ENCODE results near the gene VASH1.
A peak's percentile ranks its signal among the peaks of the same experiment; 100 is the strongest.
"Not testable (repeated sequence)": the region's sequence is repeated elsewhere in the genome, so short reads cannot be mapped to it uniquely, and the experiment has no call there.

Gene VASH1

DNA sequence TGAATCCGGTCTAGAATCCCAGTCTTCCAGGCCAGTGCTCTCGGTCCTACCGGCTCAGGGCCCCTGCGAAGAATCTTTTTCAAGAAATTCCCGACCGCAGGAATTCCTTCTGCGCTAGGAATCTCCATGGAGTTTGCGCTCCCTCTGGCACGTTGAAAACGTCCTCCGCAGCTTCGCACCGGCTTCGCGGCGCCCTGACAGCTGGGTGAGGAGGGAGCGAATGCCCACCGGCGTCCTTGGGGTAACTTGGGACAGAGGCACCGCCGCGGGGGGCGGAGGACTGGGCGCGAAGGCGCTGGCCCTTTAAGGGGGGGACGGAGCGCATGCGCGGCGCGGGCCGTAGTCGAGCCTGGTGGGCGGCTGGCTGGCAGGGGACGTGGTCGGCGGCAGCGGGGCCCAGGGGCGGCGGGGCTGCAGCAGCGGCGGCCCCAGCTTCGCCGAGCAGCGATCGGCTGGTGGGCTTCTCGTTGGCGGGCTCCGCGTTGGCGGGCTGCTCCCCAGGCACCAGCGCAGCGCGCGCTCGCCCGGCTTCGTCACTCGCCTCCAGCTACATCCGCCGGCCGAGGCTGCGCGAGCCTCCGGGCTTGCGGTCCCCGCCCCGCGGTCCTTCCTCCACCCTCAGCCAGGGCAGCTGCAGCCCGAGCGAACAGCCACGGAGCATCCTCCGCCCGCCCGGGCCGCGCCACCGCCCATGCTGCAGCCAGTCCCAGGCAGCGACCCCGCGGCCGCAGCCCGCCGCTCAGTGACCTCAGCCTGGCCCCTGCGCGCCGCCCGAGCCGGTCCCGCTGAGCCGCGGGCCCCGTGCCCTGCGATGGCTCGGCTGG, at the start of gene VASH1:
Gene VASH1, plus strand, starts transcription at position 333 of the 824 bp plus-strand sequence. CDS start 1,354 bp downstream, outside the sequence.
- peak; percentile 48 for DNase-seq

- DNase-seq, result no peak
Observed at GRCh38 chr14:76713121-76713520, 48.1 kb upstream of the VASH1 start.

DNA sequence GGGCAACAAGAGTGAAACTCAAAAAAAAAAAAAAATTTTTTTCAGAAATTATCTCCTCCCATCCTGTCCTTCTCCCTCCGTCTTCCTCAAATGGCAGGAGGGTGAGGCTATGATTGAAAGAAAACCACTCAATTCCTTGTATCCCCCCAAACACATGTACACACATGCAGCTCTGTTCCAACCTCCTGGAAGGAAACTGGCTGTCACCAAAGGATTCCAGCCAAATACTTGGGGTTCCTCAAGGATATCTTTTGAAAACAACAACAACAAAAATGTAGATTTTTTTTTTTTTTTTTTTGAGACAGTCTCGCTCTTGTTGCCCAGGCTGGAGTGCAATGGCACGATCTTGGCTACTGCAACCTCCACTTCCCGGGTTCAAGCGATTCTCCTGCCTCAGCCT, 46.8 kb upstream of the VASH1 start:
- DNase-seq, result no peak

GRCh38 chr14:76715101-76715500, 46.2 kb upstream of the VASH1 start:
- DNase-seq, result no peak

- no peak for DNase-seq
Observed at GRCh38 chr14:76715511-76716081, 45.7 kb upstream of the VASH1 start.

- DNase-seq, result no peak
Observed at GRCh38 chr14:76716285-76716684, 45.0 kb upstream of the VASH1 start.

DNA sequence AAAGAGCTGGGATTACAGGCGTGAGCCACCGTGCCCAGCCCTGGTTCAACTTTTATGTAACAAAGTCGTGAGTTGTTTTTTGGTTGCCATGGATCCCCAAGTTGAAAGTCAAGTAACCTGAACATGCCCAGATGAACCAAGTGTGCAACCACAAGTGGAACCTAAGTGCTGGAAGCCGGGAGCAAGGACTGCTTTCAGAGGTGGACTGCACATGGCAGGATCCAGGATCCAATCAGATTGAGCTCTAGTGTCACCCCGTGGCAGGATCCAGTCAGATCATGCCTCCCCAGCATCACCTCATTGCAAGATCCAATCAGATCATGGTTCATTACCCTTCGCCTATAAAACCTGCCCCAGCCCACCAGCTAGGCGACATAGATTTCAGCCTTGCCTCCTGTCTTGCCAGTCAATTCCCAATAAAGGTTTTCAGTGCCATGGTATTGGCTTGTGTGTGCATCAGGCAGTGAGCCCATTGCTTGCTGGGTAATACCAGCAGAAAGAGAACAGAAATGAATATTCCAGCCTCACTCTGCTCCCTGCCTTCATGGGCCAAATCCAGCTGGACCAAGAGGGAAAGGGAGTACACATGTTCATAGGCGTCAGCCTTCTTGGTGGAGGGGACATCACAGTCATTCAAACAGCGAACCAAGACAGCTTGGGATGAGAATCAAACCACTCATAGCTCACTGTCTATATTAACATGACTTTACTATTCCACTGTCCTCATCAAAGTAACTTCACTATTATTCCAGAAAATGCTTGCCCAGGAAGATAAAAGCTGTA, 43.6 kb upstream of the VASH1 start:
- DNase-seq, result no peak

DNA sequence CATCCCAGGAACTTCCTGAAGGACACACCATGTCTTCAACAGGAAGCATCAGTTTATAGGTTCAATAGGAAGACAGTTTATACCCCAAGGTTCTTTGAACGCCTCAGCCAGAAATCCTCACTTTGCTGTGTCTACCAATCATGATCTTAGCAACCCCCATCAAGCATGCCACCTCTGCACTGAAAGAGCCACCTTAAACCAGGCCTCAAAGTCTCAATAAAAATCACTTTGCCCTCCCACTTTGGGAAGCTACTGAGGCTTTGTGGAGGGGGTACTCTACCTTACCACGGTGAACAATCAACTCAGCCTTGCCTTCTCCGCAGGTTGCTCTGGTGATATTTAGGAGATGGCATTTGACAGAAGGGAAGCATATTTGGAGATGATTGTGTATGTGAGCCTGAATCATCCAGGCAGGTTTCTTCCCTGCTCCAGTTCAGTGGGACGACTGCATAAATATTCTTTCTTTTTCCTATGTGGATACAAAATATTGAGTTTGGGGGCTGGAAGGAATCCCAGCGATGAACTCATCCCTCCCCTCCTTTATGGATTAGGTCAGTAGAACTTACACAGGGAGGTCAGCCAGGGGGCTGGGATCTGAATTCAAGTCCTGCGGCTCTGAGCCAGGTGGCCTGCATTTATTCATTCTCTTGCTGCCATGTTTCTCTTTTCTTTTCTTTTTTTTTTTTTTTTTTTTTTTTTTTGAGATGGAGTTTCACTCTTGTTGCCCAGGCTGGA, 42.8 kb upstream of the VASH1 start:
- no peak for DNase-seq

- DNase-seq, result no peak
Observed at GRCh38 chr14:76719666-76720065, 41.6 kb upstream of the VASH1 start.

- peak; percentile 36 for DNase-seq
Observed at GRCh38 chr14:76720382-76720813, 40.9 kb upstream of the VASH1 start.

- not testable (repeated sequence) for DNase-seq
Observed at GRCh38 chr14:76721506-76721905, 39.8 kb upstream of the VASH1 start.

GRCh38 chr14:76724651-76725550, 36.4 kb upstream of the VASH1 start:
- DNase-seq, result no peak

DNA sequence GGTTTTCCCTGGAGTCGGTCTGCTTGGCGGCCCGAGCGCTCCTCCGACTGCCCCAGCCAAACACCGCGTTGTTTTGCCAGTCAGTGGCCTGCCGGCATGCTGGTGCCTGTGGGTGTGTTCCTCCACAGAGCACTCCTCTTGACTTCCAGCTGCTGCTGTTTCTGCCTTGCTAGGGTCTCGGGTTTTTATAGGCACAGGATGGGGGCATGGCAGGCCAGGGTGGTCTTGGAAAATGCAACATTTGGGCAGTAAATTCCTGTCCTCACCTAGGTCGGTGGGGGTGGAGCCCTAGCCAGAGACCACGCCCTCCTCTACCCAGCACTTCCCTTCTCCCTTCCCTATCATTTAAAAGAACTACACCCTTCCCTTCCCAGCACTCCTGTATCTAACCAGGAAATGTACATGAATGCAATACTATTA, 34.7 kb upstream of the VASH1 start:
- no peak for DNase-seq

DNA sequence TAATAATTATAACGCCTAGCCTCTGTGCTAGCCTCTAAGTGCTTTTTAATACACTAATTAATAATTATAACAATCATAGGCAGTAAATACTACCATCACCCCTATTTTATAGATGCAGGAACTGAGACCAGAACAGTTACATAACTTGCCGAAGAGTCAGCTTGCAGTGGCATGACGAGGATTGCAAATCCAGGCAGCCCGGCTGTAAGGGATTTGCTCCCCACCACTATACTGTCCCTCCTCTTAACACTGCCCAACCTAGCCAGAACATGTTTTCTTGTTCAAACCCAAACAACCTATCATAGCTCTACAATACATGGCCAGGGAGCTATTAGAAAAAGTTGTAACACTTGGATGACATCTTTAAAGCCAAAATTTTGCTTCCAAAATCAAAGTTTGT, 33.9 kb upstream of the VASH1 start:
- no peak for DNase-seq

DNA sequence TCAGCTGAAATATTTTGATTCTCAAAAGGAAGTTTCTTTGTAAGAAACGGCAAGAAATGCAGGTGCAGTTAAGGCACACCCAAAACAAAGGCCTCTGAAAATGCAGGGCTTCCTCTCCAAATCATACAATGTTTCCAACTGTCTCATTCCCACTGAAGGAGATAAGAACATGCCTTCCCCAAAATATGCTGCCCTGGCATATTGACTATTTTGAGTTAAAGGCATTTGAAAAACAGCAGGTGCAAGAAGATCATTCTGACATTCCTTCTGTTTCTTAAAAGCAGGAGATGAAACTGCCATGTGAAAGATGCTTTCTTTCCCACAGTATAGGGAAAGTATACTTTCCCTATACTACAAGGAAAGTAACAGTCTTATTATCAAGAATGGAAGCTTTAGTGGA, 33.4 kb upstream of the VASH1 start:
- DNase-seq, result no peak

GRCh38 chr14:76729258-76729657, 32.0 kb upstream of the VASH1 start:
- no peak for DNase-seq

- no peak for DNase-seq
Observed at GRCh38 chr14:76729953-76730505, 31.2 kb upstream of the VASH1 start.

DNA sequence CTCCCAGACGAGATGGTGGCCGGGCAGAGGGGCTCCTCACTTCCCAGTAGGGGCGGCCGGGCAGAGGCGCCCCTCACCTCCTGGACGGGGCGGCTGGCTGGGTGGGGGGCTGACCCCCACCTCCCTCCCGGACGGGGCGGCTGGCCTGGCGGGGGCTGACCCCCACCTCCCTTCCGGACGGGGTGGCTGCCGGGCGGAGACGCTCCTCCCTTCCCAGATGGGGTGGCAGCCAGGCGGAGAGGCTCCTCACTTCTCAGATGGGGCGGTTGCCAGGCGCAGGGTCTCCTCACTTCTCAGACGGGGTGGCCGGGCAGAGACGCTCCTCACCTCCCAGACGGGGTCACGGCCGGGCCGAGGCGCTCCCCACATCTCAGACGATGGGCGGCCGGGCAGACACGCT, 26.8 kb upstream of the VASH1 start:
- not testable (repeated sequence) for DNase-seq

DNA sequence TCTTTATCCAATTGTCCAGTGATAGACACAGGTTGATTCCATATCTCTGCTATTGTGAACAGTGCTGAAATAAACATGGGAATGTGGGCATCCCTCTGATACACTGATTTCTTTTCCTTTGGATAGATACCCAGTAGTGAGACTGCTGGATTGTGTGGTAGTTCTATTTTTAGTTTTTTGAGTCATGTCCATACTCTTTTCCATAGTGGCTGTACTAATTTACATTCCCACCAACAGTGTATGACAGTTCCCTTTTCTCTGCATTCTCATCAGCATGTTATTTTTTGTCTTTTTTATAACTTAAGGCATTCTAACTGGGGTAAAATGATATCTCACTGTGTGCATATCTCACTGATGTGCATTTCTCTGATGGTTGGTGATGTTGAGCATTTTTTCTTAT, 24.8 kb upstream of the VASH1 start:
- DNase-seq, result no peak

DNA sequence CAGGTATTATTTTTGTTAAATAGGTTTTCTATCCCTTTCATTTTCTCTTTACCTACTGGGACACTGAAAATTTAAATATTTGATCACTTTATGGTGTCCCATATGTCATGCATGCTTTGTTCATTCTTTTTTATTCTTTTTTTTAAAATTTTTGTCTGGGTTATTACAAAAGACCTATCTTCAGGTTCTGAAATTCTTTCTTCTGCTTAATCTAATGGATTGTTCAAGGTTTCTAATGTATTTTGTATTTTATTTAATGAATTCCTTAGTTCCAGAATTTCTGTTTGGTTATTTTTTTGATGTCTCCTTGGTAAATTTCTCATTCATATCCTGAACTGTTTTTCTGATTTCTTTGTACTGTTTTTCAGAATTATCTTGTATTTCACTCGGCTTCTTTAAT, 20.2 kb upstream of the VASH1 start:
- DNase-seq, result no peak

DNA sequence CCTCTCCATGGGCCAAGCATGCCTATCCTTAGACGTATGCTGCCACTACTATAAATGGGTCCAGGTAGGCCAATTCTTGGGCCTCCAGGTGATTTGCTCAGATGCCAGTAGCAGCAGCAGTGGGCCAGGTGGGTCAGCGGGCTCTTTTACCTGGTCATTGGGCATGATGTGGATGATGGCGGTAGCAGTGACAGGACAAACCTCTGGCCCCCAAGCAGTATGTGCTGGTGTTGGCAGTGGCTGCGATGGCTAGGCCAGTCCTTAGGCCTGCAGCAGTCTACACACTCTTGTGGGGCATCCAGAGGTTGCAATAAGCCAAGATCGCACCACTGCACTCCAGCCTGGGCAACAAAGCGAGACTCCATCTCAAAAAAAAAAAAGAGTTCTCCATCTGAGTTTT, 19.1 kb upstream of the VASH1 start:
- DNase-seq, result no peak

GRCh38 chr14:76742966-76743365, 18.3 kb upstream of the VASH1 start:
- peak; percentile 43 for DNase-seq

All from RPMI8226 (cell line).